ENCODE measurements around the gene SFRP4.

SFRP4 gene

GRCh38 chr7:37915438-37915837, 1.2 kb downstream of the SFRP4 start:
- TF ChIP-seq ZFX (IDR thresholded peaks at IDR 0.05; ENCODE audit: borderline replicate concordance) (no peak), CTCF (IDR thresholded peaks at IDR 0.05) (no peak)
- no peak overlapping the region for H3K27ac ChIP-seq

GRCh38 chr7:37912756-37913155, 3.9 kb downstream of the SFRP4 start:
- TF ChIP-seq ZFX (IDR thresholded peaks at IDR 0.05; ENCODE audit: borderline replicate concordance) (no peak), CTCF (IDR thresholded peaks at IDR 0.05) (no peak)
- no peak overlapping the region for H3K27ac ChIP-seq

GRCh38 chr7:37908221-37908788, 8.3 kb downstream of the SFRP4 start:
- H3K27ac ChIP-seq = no peak overlapping the region
- TF ChIP-seq CTCF (IDR thresholded peaks at IDR 0.05) (no peak), ZFX (IDR thresholded peaks at IDR 0.05; ENCODE audit: borderline replicate concordance) (no peak)

GRCh38 chr7:37901890-37902524, 14.6 kb downstream of the SFRP4 start:
- no peak for TF ChIP-seq ZFX (IDR thresholded peaks at IDR 0.05; ENCODE audit: borderline replicate concordance)
- no peak for TF ChIP-seq CTCF (IDR thresholded peaks at IDR 0.05)
- no peak overlapping the region for H3K27ac ChIP-seq

- H3K27ac ChIP-seq = no peak overlapping the region
- peak; percentile 93 for TF ChIP-seq CTCF (IDR thresholded peaks at IDR 0.05)
- no peak for TF ChIP-seq ZFX (IDR thresholded peaks at IDR 0.05; ENCODE audit: borderline replicate concordance)
These were observed 15.3 kb downstream of the SFRP4 start for GRCh38 chr7:37901236-37901827.

GRCh38 chr7:37899712-37900247, 16.8 kb downstream of the SFRP4 start:
- TF ChIP-seq CTCF (IDR thresholded peaks at IDR 0.05) = no peak
- no peak for TF ChIP-seq ZFX (IDR thresholded peaks at IDR 0.05; ENCODE audit: borderline replicate concordance)
- H3K27ac ChIP-seq = no peak overlapping the region

- no peak for TF ChIP-seq ZFX (IDR thresholded peaks at IDR 0.05; ENCODE audit: borderline replicate concordance)
- TF ChIP-seq CTCF (IDR thresholded peaks at IDR 0.05) = no peak
These were observed 21.9 kb downstream of the SFRP4 start for GRCh38 chr7:37894671-37895070.

More at GRCh38 chr7:37894671-37895070, 21.9 kb downstream of the SFRP4 start:
- H3K27ac ChIP-seq = no peak overlapping the region
